G401.6 (cell line): ENCODE data around the gene CSF2RB.

Experiments used
- FAIRE-seq: peaks from 2 replicates; lab custom pipeline; 2012; peaks lifted over from hg19 to GRCh38; lab: Jason Lieb, UNC

Gene CSF2RB

DNA sequence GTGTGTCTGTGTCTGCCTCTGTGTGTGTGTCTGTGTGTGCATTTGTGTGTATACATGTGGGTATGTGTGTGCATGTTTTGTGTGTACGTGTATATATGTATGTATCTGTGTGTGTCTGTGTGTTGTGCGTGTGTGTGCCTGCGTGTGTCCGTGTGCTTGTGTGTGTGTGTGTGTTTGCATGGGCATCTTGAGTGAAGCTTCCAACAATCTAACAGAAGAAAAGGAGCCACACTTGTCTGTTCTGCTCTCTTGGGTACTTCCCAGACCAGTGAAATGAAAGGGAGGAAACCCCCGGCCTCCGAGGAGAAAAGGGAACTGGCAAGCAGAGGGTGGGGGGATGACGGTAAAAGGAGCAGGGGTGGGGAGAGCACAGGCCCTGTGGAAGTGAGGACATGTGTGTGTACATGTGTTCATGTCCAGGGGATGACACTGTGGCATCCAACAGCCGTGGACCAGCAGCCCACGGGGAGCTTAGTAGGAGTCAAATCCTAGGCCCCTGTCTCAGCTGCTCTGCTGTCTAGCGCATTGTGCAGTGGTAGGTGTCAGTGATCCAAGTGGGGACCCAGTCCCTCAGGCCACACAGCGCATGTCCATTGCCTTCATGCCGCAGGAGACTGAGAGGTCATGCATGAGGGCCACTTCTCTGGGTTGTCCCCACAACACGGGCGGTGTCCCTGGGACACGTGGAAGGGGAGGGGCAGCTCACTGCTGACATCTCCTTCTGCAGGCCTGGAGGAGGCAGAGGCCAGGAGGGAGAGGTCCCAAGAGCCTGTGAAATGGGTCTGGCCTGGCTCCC, 8.1 kb downstream of the CSF2RB start:
- FAIRE-seq: no peak

DNA sequence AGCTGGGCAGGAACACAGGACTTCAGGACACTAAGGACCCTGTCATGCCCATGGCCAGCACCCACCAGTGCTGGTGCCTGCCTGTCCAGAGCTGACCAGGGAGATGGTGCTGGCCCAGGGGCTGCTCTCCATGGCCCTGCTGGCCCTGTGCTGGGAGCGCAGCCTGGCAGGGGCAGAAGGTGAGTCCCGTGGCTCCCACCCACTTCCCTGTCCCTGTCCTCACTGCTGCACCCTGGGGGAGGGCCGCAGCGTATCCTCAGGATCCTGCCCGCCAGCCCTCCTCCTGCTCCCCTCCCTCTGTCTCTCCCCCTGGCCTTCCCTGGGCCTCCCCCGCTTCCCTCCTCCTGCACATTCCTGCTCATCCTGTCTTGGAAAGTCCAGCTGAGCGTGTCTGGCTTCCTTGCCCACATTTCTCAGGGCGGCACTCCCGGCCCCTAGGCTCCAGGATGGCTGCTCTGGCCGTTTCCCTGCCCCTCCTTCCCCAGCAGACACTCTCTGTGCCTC, 8.7 kb downstream of the CSF2RB start:
- no peak for FAIRE-seq

DNA sequence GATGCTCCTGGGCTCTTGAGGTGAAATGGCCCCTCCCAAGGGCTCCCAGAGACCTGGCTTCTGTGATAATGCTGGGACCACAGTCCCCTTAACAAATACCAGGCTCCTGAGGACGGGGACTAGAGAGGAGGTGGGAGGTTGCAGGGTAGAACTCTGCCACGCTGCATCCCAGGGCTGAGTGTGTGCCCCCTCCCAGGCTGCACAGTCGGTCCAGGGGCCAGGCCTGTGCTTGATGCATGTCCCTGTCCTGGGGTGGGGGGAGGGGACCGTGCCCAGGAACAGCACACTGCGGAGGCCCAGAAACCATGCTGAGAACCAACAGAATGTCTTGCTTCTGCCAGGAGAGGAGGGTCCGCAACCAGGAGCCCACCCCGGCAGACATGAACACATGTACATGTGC, 9.3 kb downstream of the CSF2RB start:
- FAIRE-seq: no peak

DNA sequence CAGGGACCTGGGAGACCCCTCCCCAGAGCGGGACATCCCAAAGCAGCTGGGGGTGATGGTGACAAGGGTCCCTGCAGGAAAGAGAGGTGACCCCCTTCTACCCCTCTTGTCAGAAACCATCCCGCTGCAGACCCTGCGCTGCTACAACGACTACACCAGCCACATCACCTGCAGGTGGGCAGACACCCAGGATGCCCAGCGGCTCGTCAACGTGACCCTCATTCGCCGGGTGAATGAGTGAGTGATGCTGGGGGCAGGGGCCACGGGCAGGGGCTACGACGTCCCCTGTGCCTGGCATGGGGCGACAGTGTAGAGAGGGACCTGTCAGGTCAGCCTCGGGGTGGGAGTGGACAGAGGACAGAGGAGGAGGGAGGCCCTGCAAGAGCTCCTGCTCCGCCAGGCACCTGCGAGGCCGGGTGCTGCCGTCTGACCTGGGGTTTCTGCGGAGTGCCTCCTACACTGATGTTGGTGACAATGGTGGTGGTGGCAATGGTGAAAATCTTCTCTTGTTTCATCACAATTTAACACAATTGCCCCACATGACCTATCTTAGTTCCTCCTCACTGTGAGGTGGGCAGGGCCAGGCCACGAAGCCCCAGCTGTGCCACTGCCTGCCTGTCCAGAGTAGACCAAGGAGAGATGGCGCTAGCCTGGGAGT, 9.8 kb downstream of the CSF2RB start:
- FAIRE-seq: no peak

DNA sequence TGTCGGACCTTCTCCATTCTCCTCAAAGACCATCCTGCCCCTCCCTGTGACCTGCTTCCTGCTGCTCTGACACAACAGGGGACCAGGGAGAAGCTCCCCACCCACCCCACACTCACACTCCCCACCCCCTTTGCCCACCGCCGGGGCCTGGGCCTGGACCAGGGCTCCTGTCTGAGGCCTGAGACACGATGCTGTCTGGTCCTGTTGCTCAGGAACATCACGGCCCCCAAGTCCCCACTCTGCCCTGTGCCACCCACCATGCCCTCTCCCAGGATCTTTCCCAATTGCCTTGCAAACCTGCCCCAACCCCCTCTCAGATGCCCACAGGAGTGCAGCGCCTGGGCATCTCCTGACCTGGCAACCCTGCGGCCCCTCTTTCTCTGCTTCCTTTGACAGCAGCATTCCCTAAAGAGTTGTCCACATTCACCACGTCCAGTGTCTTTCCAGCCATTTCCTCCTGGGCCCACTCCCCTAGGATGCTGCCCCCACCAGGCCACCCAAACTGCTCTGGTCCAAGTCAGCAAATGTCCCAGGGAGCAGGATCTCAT, 10.8 kb downstream of the CSF2RB start:
- FAIRE-seq: no peak

DNA sequence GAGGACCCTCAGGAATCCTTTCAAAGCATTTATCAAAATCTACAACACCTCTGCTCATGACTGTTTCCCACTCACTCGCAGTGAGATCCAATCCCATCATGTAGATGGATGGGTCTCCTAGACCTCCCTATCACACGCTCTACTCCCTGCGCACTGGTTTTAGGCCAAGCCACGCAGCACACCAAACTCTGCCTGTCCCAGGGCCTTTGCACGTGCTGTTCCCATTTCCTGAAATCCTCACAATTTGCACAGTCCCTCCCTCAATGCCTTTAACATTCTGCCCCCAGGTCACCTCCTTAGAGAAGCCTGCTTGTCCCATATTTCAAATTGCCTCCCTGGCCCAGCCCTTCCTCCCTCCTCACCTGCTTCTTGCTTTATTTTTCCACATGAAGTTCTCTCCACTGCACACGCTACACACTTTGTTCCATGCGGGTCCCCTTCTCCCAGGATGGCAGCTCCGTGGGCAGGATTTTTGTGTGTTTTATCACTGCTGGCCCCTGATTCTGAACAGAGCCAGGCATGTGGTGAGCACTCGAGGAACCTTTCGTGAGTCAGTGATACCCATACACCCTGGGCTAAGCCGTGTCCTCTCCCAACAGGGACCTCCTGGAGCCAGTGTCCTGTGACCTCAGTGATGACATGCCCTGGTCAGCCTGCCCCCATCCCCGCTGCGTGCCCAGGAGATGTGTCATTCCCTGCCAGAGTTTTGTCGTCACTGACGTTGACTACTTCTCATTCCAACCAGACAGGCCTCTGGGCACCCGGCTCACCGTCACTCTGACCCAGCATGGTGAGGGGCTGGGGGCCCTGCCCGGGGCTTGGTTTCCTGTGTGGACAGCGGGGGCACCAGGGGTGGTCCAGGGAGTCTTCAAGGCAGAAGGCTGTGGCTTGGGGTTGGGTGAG, 12.2 kb downstream of the CSF2RB start:
- FAIRE-seq: no peak

DNA sequence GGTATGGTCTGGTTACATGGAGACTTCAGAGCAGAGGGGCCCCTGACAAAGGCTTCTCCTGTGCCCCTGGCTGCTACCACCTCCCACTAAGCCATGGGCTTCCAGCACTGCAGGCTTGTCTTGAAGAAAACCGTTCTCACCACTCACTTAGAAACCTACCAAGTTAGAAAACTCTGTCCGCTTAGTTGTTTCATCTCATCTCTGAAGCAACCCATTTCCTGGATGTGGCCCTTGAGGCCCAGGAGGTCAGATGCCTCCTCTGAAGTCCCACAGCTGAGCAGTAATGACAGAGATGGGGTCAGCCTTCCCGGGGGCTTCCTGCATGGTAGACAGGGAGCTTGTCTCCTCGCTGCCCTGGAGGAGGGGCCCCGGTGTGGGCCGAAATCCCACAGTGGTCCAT, 12.9 kb downstream of the CSF2RB start:
- no peak for FAIRE-seq

DNA sequence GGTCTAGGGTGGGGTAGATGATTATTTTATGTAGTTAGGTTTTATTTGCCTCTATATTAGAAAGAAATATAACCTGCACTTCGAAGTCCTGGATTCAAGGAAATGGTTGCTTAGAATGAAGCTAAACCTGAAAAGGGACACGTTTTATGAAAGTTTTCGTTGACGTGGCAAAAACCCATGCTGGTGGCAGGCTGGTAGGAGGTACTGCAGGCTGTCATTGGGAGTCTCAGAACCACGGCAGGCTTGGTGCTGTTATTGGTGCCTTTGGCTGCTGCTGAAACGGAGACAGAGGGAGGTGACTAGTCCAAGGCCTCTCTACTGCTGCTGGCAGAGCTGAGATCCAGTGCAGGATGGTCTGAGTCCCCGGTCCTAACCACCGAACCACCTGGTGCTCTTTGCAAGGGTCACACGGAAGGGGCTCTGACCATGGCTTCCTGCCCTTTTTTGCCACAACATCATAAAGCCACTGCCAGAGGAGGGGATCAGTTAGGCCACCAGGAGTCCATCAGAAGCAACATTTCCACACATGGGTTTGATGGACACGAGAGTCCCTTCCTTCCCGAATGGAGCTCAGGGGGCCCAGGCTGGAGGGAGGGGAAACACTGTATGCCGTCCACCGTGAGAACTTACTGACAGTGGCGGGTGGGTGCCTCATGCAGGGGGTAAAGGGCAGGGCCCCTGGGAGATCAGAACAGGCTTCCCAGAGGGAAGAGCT, 13.4 kb downstream of the CSF2RB start:
- no peak for FAIRE-seq

DNA sequence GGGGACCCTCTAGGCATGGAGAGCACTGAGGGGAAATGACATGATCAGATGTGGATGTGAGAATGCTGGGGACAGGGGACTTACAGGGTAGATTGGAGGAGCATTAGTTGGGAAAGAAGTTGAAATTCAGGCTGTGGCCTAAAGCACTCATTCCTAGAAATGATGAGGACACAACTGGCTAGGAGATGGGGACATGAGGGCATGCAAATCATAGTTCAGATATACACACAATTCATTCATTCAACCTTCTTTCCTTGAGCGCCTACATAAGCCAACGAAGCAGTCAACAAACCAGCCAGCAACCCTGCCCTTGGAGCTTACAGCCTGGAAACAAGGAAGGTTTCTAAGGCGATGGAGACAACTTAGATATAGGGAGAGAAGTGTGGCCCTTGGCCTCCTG, 14.2 kb downstream of the CSF2RB start:
- FAIRE-seq: no peak

DNA sequence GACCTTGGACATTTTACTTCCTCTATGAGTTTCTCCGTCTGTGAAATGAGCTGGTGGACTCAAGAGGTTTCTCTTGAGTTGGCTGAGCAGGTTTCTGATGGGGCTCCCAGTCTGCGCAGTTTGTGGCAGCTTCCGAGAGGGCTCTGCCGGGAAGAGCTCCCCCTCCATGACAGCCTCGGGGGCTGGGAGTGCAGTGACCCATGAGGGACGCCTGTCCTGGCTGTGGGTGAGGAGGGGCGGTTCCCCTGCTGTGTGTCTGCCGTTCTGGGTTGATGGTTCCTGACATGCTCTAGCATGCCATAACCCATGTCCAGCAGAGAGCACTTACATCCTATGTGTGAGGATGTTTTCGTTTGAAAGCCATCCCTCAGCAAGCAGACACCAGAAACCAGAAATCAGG, 14.8 kb downstream of the CSF2RB start:
- no peak for FAIRE-seq

DNA sequence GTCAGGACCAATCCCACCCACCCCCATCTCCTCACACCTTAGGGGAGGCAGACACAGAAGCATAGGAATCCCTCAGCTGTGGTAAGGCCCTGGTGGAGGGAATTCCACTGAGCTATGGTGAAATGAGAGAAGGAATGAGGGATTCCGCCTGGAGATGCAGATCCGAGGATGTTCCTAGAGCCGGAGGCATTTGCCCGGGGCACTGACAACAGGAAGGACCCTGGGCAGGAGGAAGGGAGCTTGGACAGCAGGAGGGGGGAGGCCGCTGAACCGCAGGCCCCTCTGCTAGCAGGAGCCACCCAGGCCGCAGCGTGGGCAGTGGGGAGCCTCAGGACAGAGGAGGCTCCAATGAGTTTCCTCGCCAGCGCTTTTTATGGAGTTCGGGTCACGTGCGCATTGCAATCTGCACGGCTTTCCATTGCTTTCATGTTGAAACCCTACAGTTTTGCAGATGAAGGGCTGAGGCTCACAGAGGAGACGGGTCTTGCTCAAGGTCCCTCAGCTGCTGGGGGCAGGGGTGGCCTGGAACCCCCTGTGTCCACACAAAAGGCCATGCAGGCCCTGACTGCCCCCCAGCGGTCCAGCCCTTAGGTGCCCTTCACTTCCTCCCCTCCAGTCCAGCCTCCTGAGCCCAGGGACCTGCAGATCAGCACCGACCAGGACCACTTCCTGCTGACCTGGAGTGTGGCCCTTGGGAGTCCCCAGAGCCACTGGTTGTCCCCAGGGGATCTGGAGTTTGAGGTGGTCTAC, 15.5 kb downstream of the CSF2RB start:
- no peak for FAIRE-seq

DNA sequence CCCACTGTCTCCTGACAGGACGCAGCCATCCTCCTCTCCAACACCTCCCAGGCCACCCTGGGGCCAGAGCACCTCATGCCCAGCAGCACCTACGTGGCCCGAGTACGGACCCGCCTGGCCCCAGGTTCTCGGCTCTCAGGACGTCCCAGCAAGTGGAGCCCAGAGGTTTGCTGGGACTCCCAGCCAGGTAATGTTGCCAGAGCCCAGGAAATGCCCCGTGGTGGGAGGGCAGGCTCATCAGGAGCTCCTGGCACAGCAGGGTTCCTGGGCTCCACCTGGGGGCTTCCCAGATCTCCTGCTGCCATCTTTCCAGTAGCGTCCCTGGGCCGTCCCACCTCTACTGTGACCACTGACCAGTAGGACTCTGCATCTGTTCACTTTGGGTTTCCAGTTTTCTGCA, 16.2 kb downstream of the CSF2RB start:
- no peak for FAIRE-seq

DNA sequence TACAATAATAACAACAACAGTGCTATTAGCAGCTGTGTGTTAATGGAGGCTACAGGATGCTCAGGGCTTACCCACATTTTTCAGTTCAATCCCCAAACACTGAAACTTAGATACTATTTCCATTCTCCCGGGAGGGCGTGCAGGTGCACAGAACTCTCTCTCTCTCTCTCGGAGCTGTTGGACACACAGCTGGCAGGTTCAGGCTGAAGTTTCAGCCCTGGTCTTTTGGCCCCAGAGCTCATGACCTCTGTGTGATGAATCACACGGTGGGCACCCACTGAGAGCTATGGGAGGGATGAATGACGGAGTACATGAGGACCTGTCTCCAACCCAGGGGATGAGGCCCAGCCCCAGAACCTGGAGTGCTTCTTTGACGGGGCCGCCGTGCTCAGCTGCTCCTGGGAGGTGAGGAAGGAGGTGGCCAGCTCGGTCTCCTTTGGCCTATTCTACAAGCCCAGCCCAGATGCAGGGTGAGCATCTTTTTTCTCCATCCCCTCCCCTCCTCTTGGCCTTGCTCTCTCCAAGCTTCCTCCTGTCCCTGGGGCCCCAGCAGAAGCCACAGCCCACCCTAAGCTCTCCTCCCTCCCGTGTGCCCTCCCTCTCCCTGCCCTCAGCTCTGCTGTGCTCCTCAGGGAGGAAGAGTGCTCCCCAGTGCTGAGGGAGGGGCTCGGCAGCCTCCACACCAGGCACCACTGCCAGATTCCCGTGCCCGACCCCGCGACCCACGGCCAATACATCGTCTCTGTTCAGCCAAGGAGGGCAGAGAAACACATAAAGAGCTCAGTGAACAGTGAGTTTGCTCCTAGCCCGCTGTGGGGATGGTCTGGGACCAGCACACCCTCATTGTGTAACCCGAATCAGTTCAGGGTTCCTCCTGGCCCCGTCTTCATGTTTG, 16.9 kb downstream of the CSF2RB start:
- no peak for FAIRE-seq

DNA sequence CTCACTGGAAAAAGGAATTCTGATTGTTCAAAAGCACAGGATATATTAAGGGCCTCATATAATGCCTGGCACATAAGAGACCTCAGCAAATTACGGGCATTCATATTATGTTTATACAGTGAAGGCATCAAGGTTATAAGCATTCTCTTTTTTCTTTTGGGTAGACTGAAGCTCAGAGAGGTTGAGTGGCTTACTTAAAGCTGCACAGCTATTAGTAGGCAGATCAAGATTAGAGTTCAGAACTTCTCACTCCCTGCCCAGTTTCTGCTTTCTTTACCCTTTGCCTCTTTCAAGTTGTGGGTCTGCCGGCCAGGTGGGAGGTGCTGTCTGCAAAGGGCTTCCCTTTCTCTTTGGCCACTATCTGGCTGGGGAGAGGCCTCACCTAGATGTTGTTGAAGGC, 18.0 kb downstream of the CSF2RB start:
- FAIRE-seq: no peak

DNA sequence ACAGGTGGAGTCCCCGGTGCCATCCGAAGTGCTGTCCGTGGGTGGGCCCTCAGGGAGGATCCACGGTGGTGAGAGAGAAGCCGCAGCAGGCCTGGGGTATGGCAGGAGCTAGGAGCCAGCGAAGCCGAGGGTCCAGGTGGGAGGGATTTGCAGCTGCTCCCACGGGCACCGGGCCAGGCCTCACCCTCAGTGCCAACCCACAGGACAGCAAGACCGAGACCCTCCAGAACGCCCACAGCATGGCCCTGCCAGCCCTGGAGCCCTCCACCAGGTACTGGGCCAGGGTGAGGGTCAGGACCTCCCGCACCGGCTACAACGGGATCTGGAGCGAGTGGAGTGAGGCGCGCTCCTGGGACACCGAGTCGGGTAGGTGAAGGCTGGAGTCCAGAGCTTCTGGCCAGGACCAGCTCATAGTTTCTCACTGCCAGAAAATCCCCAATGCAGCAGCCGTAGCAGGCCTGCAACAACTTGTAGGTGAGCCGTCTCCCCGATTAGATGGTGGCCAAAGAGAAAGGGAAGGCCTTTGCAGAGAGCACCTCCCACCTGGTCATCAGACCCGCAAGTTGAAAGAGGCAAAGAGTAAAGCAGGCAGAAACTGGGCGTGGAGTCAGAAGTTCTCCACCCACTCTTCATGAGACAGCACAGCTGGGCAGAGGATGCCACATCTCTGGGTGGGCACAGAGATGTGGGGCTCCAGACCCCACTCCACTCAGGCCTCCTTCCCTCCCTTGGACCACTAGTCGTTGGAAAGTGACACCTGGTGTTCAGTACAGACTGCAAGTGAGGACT, 20.4 kb downstream of the CSF2RB start:
- no peak for FAIRE-seq

DNA sequence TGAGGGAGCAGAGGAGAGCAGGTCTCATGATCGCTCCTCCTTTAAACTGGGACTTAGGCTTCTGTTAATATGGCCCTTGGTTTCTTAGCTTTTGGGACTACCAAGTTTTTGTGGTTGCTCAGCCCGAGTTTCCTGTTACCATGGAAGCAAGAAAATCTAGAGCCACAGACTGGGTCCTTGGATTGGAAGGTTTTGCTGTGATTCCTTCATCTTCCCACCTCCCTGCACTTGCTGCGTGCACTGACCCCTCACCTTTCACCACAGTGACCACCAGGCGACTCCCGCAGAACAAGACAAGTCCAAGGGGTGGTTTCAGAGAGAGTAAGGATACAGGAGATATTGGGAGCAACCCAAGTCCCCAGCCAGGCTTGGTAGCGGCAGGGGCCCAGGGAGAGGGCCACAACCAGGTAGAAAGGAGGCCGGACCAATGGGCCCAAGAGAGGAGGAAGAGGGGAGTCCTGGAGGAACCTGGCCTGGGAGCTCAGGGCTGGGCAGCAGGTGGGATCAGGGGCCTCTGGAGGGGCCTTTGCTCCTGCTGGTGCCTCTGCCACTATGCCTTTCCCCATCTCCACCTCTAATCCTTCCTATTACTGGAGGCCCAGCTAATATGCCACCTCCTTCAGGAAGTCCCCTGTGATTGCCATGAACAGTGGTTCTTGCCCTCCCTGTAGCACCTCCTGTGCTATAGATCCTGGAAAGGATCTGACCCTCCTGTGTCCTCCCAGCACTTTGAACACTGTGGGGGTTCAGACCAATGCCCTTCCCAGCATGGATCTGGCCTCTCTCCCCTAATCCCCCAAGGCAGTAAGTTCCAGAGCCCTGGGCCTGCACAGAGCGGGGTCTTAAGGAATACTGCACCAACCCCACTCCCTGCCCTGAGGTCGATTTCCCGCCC, 21.2 kb downstream of the CSF2RB start:
- no peak for FAIRE-seq

DNA sequence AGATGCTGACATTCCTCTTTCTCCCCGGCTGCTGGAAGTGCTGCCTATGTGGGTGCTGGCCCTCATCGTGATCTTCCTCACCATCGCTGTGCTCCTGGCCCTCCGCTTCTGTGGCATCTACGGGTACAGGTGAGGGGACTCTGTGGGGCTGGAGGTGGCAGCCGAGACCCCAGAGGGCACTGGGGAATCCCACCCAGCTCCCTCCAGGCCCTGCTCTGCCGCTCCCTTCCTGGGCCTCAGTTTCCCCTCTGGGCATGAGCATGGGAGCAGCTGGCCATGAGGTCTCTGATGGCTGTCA, 21.8 kb downstream of the CSF2RB start:
- FAIRE-seq: no peak

DNA sequence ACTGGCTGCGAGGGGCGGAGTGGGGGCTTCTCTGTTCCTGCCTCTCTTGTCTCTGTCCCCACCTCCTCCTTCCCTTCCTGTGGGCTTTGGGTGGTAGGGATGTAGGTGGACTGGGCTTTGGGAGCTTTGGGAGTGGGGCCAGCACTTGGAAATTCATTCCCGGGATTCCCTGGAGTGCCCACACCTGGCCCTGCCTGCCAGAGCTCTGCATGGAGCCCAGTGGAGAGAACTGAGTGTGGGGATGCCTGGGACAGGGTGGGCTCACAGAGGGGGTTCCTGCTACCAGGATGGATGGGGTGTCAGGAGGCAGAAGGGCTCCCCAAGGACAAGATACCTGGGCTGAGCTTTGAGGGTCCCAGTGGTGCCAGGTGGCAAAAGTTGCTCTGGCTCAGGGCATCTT, 22.3 kb downstream of the CSF2RB start:
- no peak for FAIRE-seq
